Parathyroid adenoma (tissue), 2 donors: Measurements from ENCODE around the gene PRSS27.

ENCODE experiments used
- H2AFZ ChIP-seq: fragments of 300-600 bp; sonication (generic); one replicate; pipeline ENCODE4 v1.7.0; 2017; ENCODE audit warnings: antibody characterized with exemption, mild to moderate bottlenecking
- H3K27ac ChIP-seq: fragments of 300-600 bp; sonication (generic); one replicate; pipeline ENCODE4 v1.7.0; 2017
- H3K27me3 ChIP-seq: fragments of 300-600 bp; sonication (generic); one replicate; pipeline ENCODE4 v1.7.0; 2017; ENCODE audit warnings: low read length; ENCODE audit not compliant: control insufficient read depth, insufficient read depth
- H3K36me3 ChIP-seq: fragments of 300-600 bp; sonication (generic); one replicate; pipeline ENCODE4 v1.7.0; 2017; ENCODE audit warnings: low read length; ENCODE audit not compliant: control insufficient read depth, insufficient read depth
- H3K4me1 ChIP-seq: fragments of 300-600 bp; sonication (generic); one replicate; pipeline ENCODE4 v1.7.0; 2017; ENCODE audit warnings: control low read depth
- H3K4me2 ChIP-seq: fragments of 300-600 bp; sonication (generic); one replicate; pipeline ENCODE4 v1.7.0; 2017; ENCODE audit warnings: low read length
- H3K4me3 ChIP-seq: fragments of 300-600 bp; sonication (generic); one replicate; pipeline ENCODE4 v1.7.0; 2017; ENCODE audit warnings: low read depth, low read length
- H3K79me2 ChIP-seq: fragments of 300-600 bp; sonication (generic); one replicate; pipeline ENCODE4 v1.7.0; 2017; ENCODE audit warnings: control low read depth
- H3K9ac ChIP-seq: fragments of 300-600 bp; sonication (generic); one replicate; pipeline ENCODE4 v1.7.0; 2017; ENCODE audit warnings: mild to moderate bottlenecking
- H3K9me3 ChIP-seq: fragments of 300-600 bp; sonication (generic); one replicate; pipeline ENCODE4 v1.7.0; 2017; ENCODE audit warnings: low read length; ENCODE audit not compliant: control insufficient read depth
- TF ChIP-seq, protein P1 (sequence below): fragments of 300-600 bp; sonication (generic); IDR thresholded peaks from one replicate; pipeline ENCODE4 v1.7.0; 2017; ENCODE audit warnings: antibody characterized with exemption, mild to moderate bottlenecking
- donor health status: primary hyperparathyroidism.

Gene PRSS27

GRCh38 chr16:2752035-2752849 lies 32.2 kb upstream of the PRSS27 start, which contains the start of gene SRRM2:
Gene SRRM2 (plus strand): TSS chr16:2752638. CDS start chr16:2756365, 3,727 bp downstream.
- peak within 1 kb of the TSS; percentile 90 for H3K9ac ChIP-seq
- peak within 1 kb of the TSS; percentile 94 for H3K4me3 ChIP-seq
- no peaks in the 10 kb centered on the region for H3K27me3 ChIP-seq
- H3K36me3 ChIP-seq: no peaks in the 10 kb centered on the region
- TF ChIP-seq, protein P1, sequence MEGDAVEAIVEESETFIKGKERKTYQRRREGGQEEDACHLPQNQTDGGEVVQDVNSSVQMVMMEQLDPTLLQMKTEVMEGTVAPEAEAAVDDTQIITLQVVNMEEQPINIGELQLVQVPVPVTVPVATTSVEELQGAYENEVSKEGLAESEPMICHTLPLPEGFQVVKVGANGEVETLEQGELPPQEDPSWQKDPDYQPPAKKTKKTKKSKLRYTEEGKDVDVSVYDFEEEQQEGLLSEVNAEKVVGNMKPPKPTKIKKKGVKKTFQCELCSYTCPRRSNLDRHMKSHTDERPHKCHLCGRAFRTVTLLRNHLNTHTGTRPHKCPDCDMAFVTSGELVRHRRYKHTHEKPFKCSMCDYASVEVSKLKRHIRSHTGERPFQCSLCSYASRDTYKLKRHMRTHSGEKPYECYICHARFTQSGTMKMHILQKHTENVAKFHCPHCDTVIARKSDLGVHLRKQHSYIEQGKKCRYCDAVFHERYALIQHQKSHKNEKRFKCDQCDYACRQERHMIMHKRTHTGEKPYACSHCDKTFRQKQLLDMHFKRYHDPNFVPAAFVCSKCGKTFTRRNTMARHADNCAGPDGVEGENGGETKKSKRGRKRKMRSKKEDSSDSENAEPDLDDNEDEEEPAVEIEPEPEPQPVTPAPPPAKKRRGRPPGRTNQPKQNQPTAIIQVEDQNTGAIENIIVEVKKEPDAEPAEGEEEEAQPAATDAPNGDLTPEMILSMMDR: no peak
- no peaks in the 10 kb centered on the region for H3K9me3 ChIP-seq
- peak within 1 kb of the TSS; percentile 99 for H2AFZ ChIP-seq
- peak within 1 kb of the TSS; percentile 98 for H3K27ac ChIP-seq
- peak within 1 kb of the TSS; percentile 98 for H3K4me2 ChIP-seq
- peaks cover 25% of the 10 kb centered on the region for H3K4me1 ChIP-seq
- H3K79me2 ChIP-seq: peaks cover 42% of the 10 kb centered on the region

DNA sequence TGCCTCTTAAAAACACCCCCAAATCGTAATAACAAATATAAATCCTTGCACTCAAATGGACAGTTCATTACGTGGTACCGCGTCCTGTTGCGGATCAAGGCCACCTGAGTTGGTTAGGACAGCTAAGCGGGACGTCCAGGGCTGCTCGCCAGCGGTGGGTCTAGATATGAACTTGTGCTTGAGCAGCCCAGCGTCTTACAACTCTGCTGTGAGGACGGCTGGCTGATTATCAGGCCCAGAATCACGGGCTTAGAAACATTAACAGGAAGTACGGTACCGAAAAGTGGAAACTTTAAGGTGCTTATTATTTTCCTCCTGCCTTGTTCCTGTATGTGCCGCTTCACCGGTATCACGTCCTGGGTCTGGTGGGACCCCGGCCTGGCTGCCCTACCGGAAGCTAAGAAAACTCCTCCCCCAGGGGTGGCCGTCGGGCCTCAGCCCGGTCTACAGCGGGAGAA lies 31.6 kb upstream of the PRSS27 start:
- H3K9me3 ChIP-seq: no peaks in the 10 kb centered on the region

DNA sequence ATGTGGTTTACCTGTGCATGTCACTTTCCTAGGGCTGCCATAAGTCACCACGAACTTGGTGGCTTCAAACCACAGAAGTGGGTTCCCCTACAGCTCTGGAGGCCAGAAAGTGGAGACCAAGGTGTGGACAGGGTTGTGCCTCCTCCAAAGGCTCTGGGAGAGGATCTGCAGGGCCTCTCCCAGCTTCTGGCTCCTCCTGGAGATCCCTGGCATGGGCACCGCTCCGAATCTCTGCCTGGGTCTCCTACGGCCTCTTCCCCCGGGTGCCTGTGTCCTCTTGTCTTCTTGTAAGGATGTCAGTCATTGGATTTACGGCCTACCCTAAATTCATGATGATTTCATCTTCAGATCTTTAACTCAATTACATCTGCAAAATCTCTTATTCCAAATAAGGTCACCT lies 29.9 kb upstream of the PRSS27 start:
- H3K27ac ChIP-seq: no peak overlapping the region
- no peak overlapping the region for H2AFZ ChIP-seq
- H3K4me2 ChIP-seq: no peak overlapping the region
- no peak overlapping the region for H3K9ac ChIP-seq
- peaks cover 20% of the 10 kb centered on the region for H3K79me2 ChIP-seq
- no peaks in the 10 kb centered on the region for H3K36me3 ChIP-seq
- no peaks in the 10 kb centered on the region for H3K27me3 ChIP-seq
- no peak overlapping the region for H3K4me3 ChIP-seq
- peaks cover 13% of the 10 kb centered on the region for H3K4me1 ChIP-seq
- TF ChIP-seq, protein P1: no peak
- no peaks in the 10 kb centered on the region for H3K9me3 ChIP-seq

More for the DNA sequence above, 31.6 kb upstream of the PRSS27 start:
- peaks cover 37% of the 10 kb centered on the region for H3K79me2 ChIP-seq
- H2AFZ ChIP-seq: peak overlapping the region; percentile 99
- H3K27me3 ChIP-seq: no peaks in the 10 kb centered on the region
- H3K4me1 ChIP-seq: peaks cover 25% of the 10 kb centered on the region
- H3K4me2 ChIP-seq: peak overlapping the region; percentile 98
- peak overlapping the region; percentile 94 for H3K4me3 ChIP-seq
- H3K9ac ChIP-seq: peak overlapping the region; percentile 90
- H3K36me3 ChIP-seq: no peaks in the 10 kb centered on the region
- peak overlapping the region; percentile 98 for H3K27ac ChIP-seq
- TF ChIP-seq, protein P1: no peak

DNA sequence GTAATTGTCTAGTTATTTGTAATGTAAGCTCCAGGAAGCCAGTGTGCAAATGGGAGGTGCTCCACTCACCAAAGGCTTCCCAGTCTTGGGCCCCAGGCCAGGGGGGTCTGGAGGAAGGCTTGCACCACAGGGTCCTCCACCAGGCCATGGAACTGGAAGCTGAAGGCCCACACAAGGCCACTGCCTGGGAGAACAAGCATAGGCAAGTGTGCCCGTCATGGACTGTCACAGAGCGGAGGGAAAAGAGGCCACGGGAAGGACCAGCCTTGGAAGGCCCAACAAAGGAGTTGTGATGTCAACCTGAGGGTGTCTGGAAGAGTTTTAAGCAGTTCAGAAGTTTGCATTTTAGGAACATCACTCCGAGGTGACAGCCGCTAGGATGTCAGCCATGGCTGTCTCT lies 29.5 kb upstream of the PRSS27 start:
- Histone ChIP-seq H3K4me3 (no peak overlapping the region), H3K27ac (no peak overlapping the region), H3K9ac (no peak overlapping the region), H3K4me1 (peaks cover 8% of the 10 kb centered on the region), H3K4me2 (no peak overlapping the region), H2AFZ (no peak overlapping the region), H3K36me3 (no peaks in the 10 kb centered on the region), H3K79me2 (peaks cover 16% of the 10 kb centered on the region), H3K9me3 (no peaks in the 10 kb centered on the region), H3K27me3 (no peaks in the 10 kb centered on the region)
- TF ChIP-seq, protein P1: no peak
